ENCODE results near the gene CAMTA1. TPM values are rescaled to one million over a fixed set of nuclear protein-coding genes. Genes with fewer than 3 reads are reported as not detected.

Gene CAMTA1
- total RNA-seq, 2 donors from 2014 or later, result 100 to 102 TPM

DNA sequence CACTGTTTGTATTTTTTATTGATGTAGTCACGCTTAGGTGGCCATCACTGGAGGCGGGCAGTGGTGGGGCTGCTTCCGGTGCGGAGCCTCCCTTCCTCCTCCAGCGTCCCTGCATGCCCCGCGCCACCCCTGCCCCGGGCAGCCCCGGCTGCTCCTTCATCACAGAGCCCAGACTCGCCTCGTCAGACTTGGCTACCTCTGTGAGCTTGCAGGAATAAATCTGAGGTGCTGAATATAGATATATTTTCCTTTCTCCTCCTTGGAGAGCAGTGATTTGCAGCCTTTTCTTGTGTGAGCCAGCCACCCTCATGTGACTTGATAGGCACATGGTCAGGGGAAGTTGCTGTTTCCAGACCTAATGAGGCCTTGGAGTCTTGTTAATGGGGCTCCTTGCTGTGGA, 573.2 kb downstream of the CAMTA1 start:
- TF ChIP-seq, protein P1, sequence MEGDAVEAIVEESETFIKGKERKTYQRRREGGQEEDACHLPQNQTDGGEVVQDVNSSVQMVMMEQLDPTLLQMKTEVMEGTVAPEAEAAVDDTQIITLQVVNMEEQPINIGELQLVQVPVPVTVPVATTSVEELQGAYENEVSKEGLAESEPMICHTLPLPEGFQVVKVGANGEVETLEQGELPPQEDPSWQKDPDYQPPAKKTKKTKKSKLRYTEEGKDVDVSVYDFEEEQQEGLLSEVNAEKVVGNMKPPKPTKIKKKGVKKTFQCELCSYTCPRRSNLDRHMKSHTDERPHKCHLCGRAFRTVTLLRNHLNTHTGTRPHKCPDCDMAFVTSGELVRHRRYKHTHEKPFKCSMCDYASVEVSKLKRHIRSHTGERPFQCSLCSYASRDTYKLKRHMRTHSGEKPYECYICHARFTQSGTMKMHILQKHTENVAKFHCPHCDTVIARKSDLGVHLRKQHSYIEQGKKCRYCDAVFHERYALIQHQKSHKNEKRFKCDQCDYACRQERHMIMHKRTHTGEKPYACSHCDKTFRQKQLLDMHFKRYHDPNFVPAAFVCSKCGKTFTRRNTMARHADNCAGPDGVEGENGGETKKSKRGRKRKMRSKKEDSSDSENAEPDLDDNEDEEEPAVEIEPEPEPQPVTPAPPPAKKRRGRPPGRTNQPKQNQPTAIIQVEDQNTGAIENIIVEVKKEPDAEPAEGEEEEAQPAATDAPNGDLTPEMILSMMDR (IDR thresholded peaks at IDR 0.05), result no peak
- no peak for TF ChIP-seq POLR2A (IDR thresholded peaks at IDR 0.05)
- no peak for TF ChIP-seq POLR2AphosphoS5 (IDR thresholded peaks at IDR 0.05)
- no peak overlapping the region for H3K27ac ChIP-seq
- no peaks in the 10 kb centered on the region for H3K4me1 ChIP-seq (replicated peaks)
- intact Hi-C loops (cut with DNase I), result no loop called here
- H3K36me3 ChIP-seq, result no peaks in the 10 kb centered on the region
- H3K4me3 ChIP-seq, result no peak overlapping the region
- WGBS, result 65% methylated on average over 11 of the region's 11 CpGs
- no peaks in the 10 kb centered on the region for H3K9me3 ChIP-seq
- H3K27me3 ChIP-seq (replicated peaks; ENCODE audit: insufficient read depth), result no peaks in the 10 kb centered on the region
- DNase-seq (ENCODE audit: low spot score), result no peak

DNA sequence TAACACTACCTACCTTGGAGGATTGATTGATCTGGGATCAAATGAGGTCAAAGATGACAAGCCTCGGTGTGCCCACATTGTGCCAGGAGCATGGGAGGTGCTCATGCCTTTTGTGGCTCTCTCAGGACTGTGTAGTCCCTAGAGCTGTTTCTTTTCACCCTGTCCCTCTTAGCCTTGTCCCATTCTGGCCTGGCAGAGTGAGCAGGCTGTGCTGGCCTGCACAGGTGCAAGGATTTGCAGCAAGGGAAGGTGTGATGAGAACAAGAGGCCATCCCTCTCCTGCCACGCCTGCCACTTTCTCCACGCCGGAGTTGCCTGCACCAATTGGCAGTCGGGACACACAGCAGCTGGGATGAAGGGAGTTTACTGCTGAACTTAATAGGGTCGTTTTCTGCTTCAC, 575.3 kb downstream of the CAMTA1 start:
- Histone ChIP-seq H3K36me3 (no peaks in the 10 kb centered on the region), H3K4me3 (no peak overlapping the region), H3K9me3 (no peaks in the 10 kb centered on the region), H3K27me3 (replicated peaks; ENCODE audit: insufficient read depth) (no peaks in the 10 kb centered on the region), H3K4me1 (replicated peaks) (no peaks in the 10 kb centered on the region), H3K27ac (no peak overlapping the region)
- intact Hi-C loops (cut with DNase I), result no loop called here
- DNase-seq (ENCODE audit: low spot score), result no peak
- 45% methylated on average over 6 of the region's 6 CpGs for WGBS
- TF ChIP-seq POLR2A (IDR thresholded peaks at IDR 0.05) (no peak), POLR2AphosphoS5 (IDR thresholded peaks at IDR 0.05) (no peak)
- TF ChIP-seq, protein P1 (IDR thresholded peaks at IDR 0.05), result no peak

DNA sequence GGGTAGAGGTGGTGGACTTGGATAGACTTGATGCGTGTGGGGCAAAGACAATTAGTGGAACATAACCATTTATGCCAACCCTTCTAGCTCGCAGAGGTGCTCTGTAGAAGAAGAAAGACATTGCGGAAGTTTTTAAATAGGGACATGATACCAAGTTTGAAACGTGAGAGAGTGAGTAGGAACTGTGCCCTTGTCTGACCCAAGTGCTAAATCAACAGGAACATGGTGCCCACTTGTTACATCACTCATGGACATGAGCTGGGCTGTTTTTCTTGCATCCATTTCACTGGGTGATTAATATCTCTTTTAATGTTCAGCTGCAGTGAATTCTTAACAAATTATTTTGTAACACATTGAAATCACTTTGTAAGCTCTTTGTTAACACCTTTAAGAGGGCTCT, 577.7 kb downstream of the CAMTA1 start:
- no peak for DNase-seq (ENCODE audit: low spot score)
- Histone ChIP-seq H3K4me3 (no peak overlapping the region), H3K9me3 (no peaks in the 10 kb centered on the region), H3K27me3 (replicated peaks; ENCODE audit: insufficient read depth) (no peaks in the 10 kb centered on the region), H3K4me1 (replicated peaks) (no peaks in the 10 kb centered on the region), H3K36me3 (no peaks in the 10 kb centered on the region), H3K27ac (no peak overlapping the region)
- TF ChIP-seq POLR2AphosphoS5 (IDR thresholded peaks at IDR 0.05), result no peak
- no peak for TF ChIP-seq POLR2A (IDR thresholded peaks at IDR 0.05)
- TF ChIP-seq, protein P1 (IDR thresholded peaks at IDR 0.05), result no peak
- 93% methylated on average over 4 of the region's 4 CpGs for WGBS
- intact Hi-C loops (cut with DNase I), result no loop called here

DNA sequence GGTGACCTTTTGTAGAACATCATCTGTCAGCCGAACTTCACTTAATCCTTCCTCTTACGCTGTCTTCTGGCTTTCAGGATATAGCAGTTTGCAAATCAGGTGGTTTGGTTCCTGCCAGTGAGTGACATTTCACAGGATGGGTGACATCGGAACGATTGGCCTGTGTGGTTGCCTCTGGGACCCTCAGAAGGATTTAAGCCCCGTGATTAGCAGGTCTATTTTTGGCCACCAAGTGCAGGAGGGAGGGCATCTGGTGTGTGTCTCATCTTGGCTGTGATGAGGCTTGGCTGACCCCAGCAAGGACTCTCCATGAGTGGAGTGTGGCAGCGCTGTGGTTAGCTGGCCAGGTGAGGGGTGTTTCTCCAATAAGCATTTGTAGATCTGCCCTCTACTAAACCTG, 578.2 kb downstream of the CAMTA1 start:
- Histone ChIP-seq H3K4me3 (no peak overlapping the region), H3K27me3 (replicated peaks; ENCODE audit: insufficient read depth) (no peaks in the 10 kb centered on the region), H3K9me3 (no peaks in the 10 kb centered on the region), H3K27ac (no peak overlapping the region), H3K4me1 (replicated peaks) (no peaks in the 10 kb centered on the region), H3K36me3 (no peaks in the 10 kb centered on the region)
- 81% methylated on average over 6 of the region's 6 CpGs for WGBS
- no peak for TF ChIP-seq POLR2AphosphoS5 (IDR thresholded peaks at IDR 0.05)
- TF ChIP-seq, protein P1 (IDR thresholded peaks at IDR 0.05), result no peak
- TF ChIP-seq POLR2A (IDR thresholded peaks at IDR 0.05), result no peak
- DNase-seq (ENCODE audit: low spot score), result no peak
- intact Hi-C loops (cut with DNase I), result no loop called here

DNA sequence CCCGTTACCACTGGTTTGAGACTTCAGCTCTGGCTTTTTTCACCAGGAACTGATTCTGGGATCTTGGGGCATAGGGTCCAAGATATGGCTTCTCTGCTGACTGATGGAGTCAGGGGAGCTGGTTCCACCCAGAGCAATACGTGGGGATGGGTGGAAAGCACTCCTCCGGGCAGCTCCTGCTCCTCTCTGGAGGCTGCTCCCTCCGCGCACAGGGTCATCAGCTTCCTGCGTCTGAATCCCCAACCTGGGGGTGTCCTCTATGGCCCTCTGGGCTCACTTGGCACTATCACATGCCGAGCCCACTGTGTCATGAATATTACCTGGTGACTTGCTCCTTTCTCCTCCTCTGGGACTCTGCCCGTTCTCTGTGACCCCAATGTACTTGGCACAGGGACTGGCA, 580.5 kb downstream of the CAMTA1 start:
- DNase-seq (ENCODE audit: low spot score), result no peak
- intact Hi-C loops (cut with DNase I), result no loop called here
- 84% methylated on average over 8 of the region's 8 CpGs for WGBS
- Histone ChIP-seq H3K4me1 (replicated peaks) (no peaks in the 10 kb centered on the region), H3K9me3 (no peaks in the 10 kb centered on the region), H3K27me3 (replicated peaks; ENCODE audit: insufficient read depth) (no peaks in the 10 kb centered on the region), H3K27ac (no peak overlapping the region), H3K36me3 (no peaks in the 10 kb centered on the region), H3K4me3 (no peak overlapping the region)
- TF ChIP-seq, protein P1 (IDR thresholded peaks at IDR 0.05), result no peak
- no peak for TF ChIP-seq POLR2AphosphoS5 (IDR thresholded peaks at IDR 0.05)
- TF ChIP-seq POLR2A (IDR thresholded peaks at IDR 0.05), result no peak

All from prostate gland (tissue), 2 donors.